ENCODE data around the gene MYO15B. TPM values are rescaled to one million over a fixed set of nuclear protein-coding genes. Genes with fewer than 3 reads are reported as not detected.

The MYO15B gene
- polyA plus RNA-seq, 3 donors from 2014 or later, result 0.76 to 3.0 (median 2.6) TPM

- H3K27ac Mint-ChIP-seq, result peak overlapping the region in 2 of 6 donors; percentile 51 to 85
Observed at GRCh38 chr17:75607086-75607485, 19.5 kb downstream of the MYO15B start.

GRCh38 chr17:75610103-75610984 is 22.7 kb downstream of the MYO15B start:
- no peaks in the 10 kb centered on the region for H3K4me1 Mint-ChIP-seq
- DNase-seq, result no peak
- no peak overlapping the region for H3K4me3 Mint-ChIP-seq
- H3K36me3 Mint-ChIP-seq, result no peaks in the 10 kb centered on the region
- H3K27me3 Mint-ChIP-seq (ENCODE audit: low read depth in 3 of 3), result peaks cover 0 to 3% (median 2%) of the 10 kb centered on the region in 3 donors
- H3K27ac Mint-ChIP-seq, result no peak overlapping the region
- H3K9me3 Mint-ChIP-seq, result no peaks in the 10 kb centered on the region

More at GRCh38 chr17:75607086-75607485, 19.5 kb downstream of the MYO15B start:
- Mint-ChIP-seq H3K36me3 (no peaks in the 10 kb centered on the region), H3K27me3 (ENCODE audit: low read depth in 3 of 3) (peaks cover 0 to 3% (median 2%) of the 10 kb centered on the region in 3 donors), H3K9me3 (no peaks in the 10 kb centered on the region), H3K4me3 (no peak overlapping the region), H3K4me1 (peaks cover 0 to 3% of the 10 kb centered on the region in 2 donors)
- DNase-seq, result no peak

- Mint-ChIP-seq H3K4me3 (no peak overlapping the region), H3K9me3 (no peaks in the 10 kb centered on the region), H3K27ac (peak overlapping the region in 2 of 6 donors; percentile 8 to 45)
Observed at GRCh38 chr17:75611851-75612429, 24.3 kb downstream of the MYO15B start.

GRCh38 chr17:75612906-75613626 is 25.5 kb downstream of the MYO15B start:
- Mint-ChIP-seq H3K36me3 (no peaks in the 10 kb centered on the region), H3K4me1 (no peaks in the 10 kb centered on the region), H3K27me3 (ENCODE audit: low read depth in 3 of 3) (peaks cover 0 to 5% (median 2%) of the 10 kb centered on the region in 3 donors), H3K9me3 (no peaks in the 10 kb centered on the region), H3K27ac (no peak overlapping the region), H3K4me3 (no peak overlapping the region)
- DNase-seq, result no peak

More at GRCh38 chr17:75611851-75612429, 24.3 kb downstream of the MYO15B start:
- H3K4me1 Mint-ChIP-seq, result no peaks in the 10 kb centered on the region
- no peaks in the 10 kb centered on the region for H3K36me3 Mint-ChIP-seq
- H3K27me3 Mint-ChIP-seq (ENCODE audit: low read depth in 3 of 3), result peaks cover 0 to 5% (median 2%) of the 10 kb centered on the region in 3 donors
- no peak for DNase-seq

- H3K27me3 Mint-ChIP-seq (ENCODE audit: low read depth in 3 of 3), result peaks cover 0 to 5% (median 2%) of the 10 kb centered on the region in 3 donors
- DNase-seq, result no peak
- H3K36me3 Mint-ChIP-seq, result no peaks in the 10 kb centered on the region
- no peak overlapping the region for H3K27ac Mint-ChIP-seq
- H3K9me3 Mint-ChIP-seq, result no peaks in the 10 kb centered on the region
- H3K4me3 Mint-ChIP-seq, result no peak overlapping the region
- no peaks in the 10 kb centered on the region for H3K4me1 Mint-ChIP-seq
Observed at GRCh38 chr17:75614006-75614405, 26.4 kb downstream of the MYO15B start.

DNA sequence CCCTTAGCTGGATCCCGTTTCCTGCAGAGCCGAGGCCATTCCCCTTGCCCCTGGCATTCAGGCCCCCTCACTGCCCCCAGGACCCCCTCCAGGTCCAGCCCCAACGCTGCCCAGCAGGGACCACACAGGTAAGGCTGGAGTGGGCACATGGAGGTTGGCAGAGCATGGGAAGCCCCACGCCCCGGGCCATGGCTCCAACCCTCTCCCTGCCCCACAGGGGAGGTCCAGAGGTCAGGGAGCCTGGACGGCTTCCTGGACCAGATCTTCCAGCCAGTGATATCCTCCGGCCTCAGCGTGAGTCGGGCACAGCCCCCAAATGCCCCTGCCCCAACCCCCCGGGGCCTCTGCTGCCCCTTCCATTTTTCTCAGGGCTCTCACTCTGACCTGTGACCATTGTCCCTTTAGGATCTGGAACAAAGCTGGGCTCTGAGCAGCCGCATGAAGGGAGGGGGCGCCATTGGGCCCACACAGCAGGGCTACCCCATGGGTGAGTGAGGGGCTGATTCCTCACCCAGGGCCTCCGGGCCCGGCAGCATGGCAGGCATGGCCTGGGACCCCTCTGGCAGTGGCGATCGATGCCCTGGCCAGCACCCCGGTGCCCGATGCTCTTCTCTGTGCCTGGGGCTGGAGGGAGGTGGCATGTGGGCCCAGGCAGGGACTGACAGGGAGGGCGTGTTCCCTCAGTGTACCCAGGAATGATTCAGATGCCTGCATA is 27.1 kb downstream of the MYO15B start:
- H3K27me3 Mint-ChIP-seq (ENCODE audit: low read depth in 3 of 3), result peaks cover 0 to 6% (median 3%) of the 10 kb centered on the region in 3 donors
- H3K9me3 Mint-ChIP-seq, result peaks cover 0 to under 1% (median 0%) of the 10 kb centered on the region in 6 donors
- H3K27ac Mint-ChIP-seq, result no peak overlapping the region
- no peaks in the 10 kb centered on the region for H3K4me1 Mint-ChIP-seq
- no peak for DNase-seq
- H3K36me3 Mint-ChIP-seq, result no peaks in the 10 kb centered on the region
- no peak overlapping the region for H3K4me3 Mint-ChIP-seq

- H3K27me3 Mint-ChIP-seq (ENCODE audit: low read depth in 3 of 3), result peaks cover 0 to 6% (median 1%) of the 10 kb centered on the region in 3 donors
- H3K27ac Mint-ChIP-seq, result no peak overlapping the region
- no peak overlapping the region for H3K4me3 Mint-ChIP-seq
- no peak for DNase-seq
- no peaks in the 10 kb centered on the region for H3K36me3 Mint-ChIP-seq
- H3K4me1 Mint-ChIP-seq, result no peaks in the 10 kb centered on the region
- peaks cover 0 to 1% (median 0%) of the 10 kb centered on the region in 6 donors for H3K9me3 Mint-ChIP-seq
Observed at GRCh38 chr17:75615301-75615700, 27.7 kb downstream of the MYO15B start.

GRCh38 chr17:75616521-75617122 is 29.0 kb downstream of the MYO15B start:
- Mint-ChIP-seq H3K4me3 (no peak overlapping the region), H3K36me3 (no peaks in the 10 kb centered on the region), H3K27me3 (ENCODE audit: low read depth in 3 of 3) (peaks cover 0 to 6% (median 1%) of the 10 kb centered on the region in 3 donors), H3K27ac (no peak overlapping the region), H3K9me3 (peaks cover 0 to 1% (median 0%) of the 10 kb centered on the region in 6 donors), H3K4me1 (no peaks in the 10 kb centered on the region)
- DNase-seq, result no peak

DNA sequence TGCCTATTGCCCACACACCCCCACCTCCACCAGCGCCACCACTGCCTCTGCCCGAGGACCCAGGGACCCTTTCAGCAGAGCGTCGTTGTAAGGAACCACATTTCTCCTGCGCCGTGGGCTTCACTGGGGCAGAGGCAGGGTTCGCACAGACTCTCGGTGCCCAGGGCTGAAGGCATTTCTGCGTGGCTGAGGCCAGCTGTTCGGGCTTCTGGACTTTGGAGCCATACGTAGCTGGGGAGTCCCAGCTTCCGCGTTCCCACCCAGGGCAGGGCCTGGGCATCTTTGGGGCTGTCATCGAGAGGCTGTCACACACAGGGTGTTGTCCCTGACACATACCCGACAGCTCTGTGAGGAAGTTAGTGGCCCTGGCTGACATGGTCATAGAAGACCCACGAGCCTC is 29.6 kb downstream of the MYO15B start:
- no peaks in the 10 kb centered on the region for H3K4me1 Mint-ChIP-seq
- H3K4me3 Mint-ChIP-seq, result no peak overlapping the region
- H3K36me3 Mint-ChIP-seq, result peaks cover 0 to 3% (median 0%) of the 10 kb centered on the region in 3 donors
- DNase-seq, result no peak
- no peak overlapping the region for H3K27ac Mint-ChIP-seq
- peaks cover 0 to 1% (median 0%) of the 10 kb centered on the region in 6 donors for H3K9me3 Mint-ChIP-seq
- peaks cover 0 to 4% (median 1%) of the 10 kb centered on the region in 3 donors for H3K27me3 Mint-ChIP-seq (ENCODE audit: low read depth in 3 of 3)

DNA sequence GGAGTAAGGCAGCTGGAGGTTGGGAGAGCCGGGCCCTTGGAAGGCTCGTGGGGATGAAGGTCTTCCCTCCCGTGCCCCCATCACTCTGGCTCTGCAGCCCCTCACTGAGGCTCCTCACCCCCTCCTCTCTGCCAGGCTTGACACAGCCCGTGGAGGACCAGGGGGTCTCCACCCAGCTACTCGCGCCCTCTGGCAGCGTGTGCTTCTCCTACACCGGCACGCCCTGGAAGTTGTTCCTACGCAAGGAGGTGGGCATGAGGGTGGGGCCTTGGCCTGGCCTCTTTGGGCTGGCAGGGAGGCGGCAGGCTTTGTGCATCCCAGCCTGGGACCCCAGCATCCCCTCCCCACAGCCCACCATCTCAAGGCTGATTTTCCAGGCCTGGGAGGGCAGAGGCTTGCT is 30.1 kb downstream of the MYO15B start:
- H3K36me3 Mint-ChIP-seq, result peaks cover 0 to 7% (median 0%) of the 10 kb centered on the region in 3 donors
- DNase-seq, result no peak
- peaks cover 0 to 2% of the 10 kb centered on the region in 2 donors for H3K4me1 Mint-ChIP-seq
- H3K9me3 Mint-ChIP-seq, result peaks cover 0 to 1% (median 0%) of the 10 kb centered on the region in 6 donors
- H3K27me3 Mint-ChIP-seq (ENCODE audit: low read depth in 3 of 3), result peaks cover under 1 to 4% (median 1%) of the 10 kb centered on the region in 3 donors
- H3K27ac Mint-ChIP-seq, result no peak overlapping the region
- no peak overlapping the region for H3K4me3 Mint-ChIP-seq

- no peak for DNase-seq
- Mint-ChIP-seq H3K9me3 (peaks cover 0 to 1% (median 0%) of the 10 kb centered on the region in 6 donors), H3K36me3 (peaks cover 0 to 8% (median 0%) of the 10 kb centered on the region in 3 donors), H3K4me3 (no peak overlapping the region), H3K4me1 (peaks cover 0 to 2% of the 10 kb centered on the region in 2 donors), H3K27ac (no peak overlapping the region), H3K27me3 (ENCODE audit: low read depth in 3 of 3) (peaks cover 1 to 5% (median 2%) of the 10 kb centered on the region in 3 donors)
Observed at GRCh38 chr17:75619506-75620431, 32.2 kb downstream of the MYO15B start.

GRCh38 chr17:75621489-75621888 is 33.9 kb downstream of the MYO15B start:
- no peak for DNase-seq
- no peak overlapping the region for H3K27ac Mint-ChIP-seq
- peaks cover 0 to 1% (median 0%) of the 10 kb centered on the region in 6 donors for H3K9me3 Mint-ChIP-seq
- peaks cover 0 to 8% (median 0%) of the 10 kb centered on the region in 3 donors for H3K36me3 Mint-ChIP-seq
- H3K4me1 Mint-ChIP-seq, result peaks cover 0 to 2% of the 10 kb centered on the region in 2 donors
- H3K27me3 Mint-ChIP-seq (ENCODE audit: low read depth in 3 of 3), result peaks cover 0 to 5% (median 2%) of the 10 kb centered on the region in 3 donors
- H3K4me3 Mint-ChIP-seq, result no peak overlapping the region
